GM11168 (cell line): ENCODE results near the gene COL4A1.

Experiments
- in situ Hi-C: fragments of 300-500 bp; cut with MboI; formaldehyde crosslinking; loops from one replicate; pipeline ENCODE4 v1.12.0; 2022; ENCODE audit warnings: low sequenced_read_pairs; ENCODE audit not compliant: unreplicated experiment

COL4A1 gene

DNA sequence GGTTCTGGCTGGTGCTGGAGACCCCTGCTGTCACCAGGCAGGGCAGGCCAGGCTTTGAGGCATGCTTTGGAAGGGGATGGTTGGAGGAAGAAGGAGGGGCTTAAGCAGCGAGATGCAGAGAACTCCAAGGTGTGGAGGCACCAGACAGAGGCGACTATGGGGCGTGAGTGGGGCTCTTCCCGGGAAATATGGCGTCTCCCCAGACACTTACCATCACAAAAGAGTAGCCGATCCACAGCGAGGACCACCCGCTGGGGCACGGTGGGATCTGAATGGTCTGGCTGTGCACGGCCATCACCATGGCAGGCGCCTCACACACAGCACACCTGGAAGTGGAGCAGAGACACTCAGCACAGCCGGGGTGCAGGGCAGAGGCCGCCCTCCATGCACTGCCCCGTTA lies 151.9 kb downstream of the COL4A1 start:
- in situ Hi-C loops = no loop called here

DNA sequence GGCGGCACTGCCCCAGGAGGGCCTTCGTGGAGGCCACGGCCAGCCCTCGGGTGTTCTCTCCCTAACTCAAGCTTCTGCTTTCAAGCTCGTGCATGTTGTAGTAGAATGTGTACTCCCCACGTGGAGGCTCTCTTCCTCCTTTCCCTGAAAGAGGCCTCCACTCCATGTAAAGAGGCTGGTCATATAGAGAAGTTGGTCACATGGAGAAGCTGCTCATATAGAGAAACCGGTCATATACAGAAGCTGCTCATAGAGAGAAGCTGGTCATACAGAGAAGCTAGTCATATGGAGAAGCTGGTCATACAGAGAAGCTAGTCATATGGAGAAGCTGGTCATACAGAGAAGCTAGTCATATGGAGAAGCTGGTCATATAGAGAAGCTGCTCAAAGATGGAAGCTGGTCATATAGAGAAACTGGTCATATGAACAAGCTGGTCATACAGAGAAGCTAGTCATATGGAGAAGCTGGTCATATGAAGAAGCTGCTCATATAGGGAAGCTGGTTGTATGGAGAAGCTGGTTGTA lies 152.5 kb downstream of the COL4A1 start:
- in situ Hi-C loops = no loop called here

DNA sequence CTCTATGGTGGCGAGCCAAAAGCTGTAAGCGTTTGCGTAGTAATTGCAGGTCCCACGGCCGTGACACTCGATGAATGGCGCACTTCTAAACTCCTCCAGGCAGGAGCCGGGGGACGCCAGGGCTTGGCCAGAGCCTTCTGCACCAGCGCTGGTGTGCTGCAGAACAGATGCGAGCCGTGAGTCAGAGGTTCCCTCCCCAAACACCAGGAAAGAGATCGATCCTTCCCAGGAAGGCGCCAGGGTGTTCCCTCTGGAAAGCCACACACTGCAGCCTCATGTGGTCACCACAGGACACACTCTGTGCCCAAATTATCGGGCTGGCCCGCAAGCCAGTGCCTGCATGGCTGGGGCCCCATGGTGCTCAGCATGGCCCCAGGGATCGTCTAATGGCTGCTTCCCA lies 154.6 kb downstream of the COL4A1 start:
- in situ Hi-C loops = no loop called here

DNA sequence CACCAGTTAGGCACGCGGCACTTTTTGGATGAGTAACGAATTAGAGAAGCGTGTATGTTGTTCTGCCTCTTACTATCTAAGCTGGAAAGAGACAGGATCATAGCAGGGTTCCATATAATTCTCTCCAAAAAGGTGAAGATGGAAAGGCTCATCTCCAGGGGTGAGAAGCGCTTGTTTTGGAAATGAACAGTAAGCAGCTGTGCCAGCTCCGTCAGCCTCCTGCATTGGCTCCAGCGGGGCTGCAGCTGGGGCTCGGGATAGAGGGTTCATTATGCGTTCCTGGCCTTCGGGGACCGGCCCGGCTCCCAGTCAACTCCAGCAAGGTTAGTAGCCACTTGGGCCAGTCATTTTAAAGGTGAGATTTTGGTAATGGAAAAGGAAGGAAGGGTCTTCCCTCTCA lies 155.5 kb downstream of the COL4A1 start:
- in situ Hi-C loops = no loop called here

DNA sequence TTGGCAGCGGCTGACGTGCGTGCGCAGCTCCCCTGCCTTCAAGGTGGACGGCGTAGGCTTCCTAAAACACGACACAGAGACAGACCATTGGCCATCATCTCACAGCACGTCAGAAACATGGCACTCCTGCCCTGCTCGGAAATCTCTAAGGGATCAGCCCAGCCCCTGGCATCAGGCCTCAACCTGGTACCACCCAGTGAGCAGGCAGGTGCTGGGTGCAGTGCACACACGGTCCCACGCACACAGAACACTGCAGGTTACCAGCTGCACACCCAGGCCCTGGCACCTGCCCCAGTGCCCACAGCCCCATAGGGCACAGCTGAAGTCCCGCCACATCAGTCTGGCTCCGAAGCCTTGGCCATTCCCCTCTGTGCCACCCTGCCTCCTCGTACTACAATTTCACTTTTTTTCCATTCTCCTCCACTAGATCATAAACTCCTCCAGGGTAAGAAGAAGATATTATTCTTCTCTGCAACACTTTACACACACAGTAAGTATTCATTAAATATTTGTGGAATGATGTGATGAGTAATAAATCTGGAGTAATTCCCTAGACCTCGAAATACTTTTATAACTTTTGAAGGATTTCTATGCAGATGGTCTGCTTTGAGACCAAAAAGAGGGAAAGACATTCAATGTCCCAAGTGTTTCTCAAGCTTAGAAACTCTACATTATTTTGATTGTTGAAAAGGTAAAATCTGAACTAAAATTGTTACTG lies 156.4 kb downstream of the COL4A1 start:
- in situ Hi-C loops = no loop called here

DNA sequence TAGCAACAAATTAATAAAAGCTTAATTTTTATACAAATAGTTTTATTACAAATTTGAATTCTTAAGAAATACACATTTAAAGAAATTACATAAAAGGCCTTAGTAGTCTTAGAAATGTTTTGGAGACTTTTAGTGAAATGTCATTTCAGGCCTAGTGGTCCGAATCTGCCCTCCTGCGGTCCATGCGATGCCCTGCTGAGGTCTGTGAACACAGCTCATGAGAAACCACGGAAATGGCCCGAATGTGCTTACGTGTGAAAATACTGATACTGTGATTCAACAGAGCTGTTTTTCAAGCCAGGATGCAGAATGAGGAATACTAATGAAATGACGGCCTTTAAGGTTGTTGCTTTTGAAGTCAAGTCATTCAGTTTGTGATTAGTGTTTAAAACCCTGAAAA lies 157.9 kb downstream of the COL4A1 start:
- in situ Hi-C loops = no loop called here

DNA sequence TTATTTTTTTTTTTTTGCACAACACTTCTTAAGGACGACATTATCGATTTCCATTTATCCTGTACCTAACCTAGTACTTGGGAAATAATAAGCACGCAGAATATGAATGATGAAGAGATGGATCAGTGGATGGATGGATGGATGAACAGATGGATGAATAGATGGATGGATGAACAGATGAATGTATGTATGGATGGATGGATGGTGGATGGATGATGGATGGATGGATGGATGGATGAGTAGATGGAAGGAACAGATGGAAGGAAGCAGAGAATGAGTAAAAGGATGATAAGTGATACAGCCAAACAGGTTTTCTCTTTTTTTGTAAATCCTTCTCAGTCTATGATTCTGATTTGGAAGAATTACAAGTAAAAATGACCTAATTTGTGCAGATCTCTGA lies 166.9 kb downstream of the COL4A1 start:
- in situ Hi-C loops = no loop called here

DNA sequence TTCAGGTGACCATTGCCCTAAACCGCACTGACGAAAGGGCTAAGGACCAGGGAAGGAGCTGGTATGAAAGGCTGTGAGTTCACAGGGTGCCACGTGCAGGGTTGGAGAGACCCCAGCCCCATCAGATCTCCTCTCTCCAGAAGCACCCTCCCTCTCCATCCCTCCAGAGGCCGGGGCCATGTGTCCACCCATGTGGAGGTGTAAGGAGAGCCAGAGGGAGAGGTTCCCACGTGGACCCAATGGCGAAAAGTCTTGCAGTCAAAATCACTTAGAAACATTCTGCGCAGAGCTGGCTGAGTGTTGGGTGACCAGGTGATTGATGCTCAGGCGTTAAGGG lies 168.3 kb downstream of the COL4A1 start:
- in situ Hi-C loops = no loop called here

DNA sequence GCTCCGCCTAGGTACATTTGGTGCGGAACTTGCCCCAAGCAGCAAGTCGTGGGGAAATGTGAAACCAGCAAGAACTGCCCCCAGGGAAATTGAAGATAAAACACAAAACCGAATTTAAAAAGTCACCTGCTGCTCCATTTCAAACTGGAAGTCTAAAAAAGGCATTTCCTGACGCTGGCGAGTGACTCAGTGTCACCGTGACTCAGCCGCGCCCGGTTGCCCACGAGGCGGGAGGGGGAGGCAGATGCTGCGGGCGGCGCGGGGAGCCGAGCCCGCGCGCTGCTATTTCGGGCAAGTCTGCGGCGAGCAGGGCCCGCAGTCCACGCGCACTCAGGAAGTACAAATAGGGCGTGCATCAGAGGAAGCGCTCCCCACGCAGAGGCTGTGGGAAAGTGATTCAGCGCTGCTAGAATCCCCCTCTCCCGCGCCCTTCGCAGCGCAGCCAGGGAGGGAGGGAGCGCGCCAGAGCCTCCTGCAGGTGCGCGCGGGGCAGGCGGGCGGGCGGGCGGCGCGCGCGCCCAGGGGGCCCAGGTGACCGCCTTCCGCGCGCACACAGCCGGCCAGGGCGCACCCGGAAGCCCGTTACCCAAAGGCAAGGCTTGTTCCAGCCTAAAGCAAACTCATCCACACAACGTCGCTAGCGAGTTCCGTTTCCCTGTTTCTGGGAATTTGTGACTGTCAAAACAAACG lies 168.8 kb downstream of the COL4A1 start:
- in situ Hi-C loops = no loop called here

DNA sequence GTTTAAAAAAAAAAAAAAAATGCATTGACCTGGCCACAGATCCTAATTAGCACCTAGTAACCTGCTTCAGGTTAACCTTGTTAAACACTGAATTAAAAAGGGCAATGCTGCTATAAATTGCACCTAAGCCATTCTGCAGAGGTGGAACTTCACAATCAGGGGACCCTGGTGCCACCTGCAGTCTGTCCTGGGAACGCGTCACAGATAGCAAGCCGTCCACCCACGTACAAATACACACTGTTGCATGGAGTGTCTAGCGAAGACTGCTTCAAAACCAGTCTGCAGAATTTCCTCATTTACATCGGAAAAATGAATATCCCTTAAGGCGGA lies 169.3 kb downstream of the COL4A1 start:
- in situ Hi-C loops = no loop called here

DNA sequence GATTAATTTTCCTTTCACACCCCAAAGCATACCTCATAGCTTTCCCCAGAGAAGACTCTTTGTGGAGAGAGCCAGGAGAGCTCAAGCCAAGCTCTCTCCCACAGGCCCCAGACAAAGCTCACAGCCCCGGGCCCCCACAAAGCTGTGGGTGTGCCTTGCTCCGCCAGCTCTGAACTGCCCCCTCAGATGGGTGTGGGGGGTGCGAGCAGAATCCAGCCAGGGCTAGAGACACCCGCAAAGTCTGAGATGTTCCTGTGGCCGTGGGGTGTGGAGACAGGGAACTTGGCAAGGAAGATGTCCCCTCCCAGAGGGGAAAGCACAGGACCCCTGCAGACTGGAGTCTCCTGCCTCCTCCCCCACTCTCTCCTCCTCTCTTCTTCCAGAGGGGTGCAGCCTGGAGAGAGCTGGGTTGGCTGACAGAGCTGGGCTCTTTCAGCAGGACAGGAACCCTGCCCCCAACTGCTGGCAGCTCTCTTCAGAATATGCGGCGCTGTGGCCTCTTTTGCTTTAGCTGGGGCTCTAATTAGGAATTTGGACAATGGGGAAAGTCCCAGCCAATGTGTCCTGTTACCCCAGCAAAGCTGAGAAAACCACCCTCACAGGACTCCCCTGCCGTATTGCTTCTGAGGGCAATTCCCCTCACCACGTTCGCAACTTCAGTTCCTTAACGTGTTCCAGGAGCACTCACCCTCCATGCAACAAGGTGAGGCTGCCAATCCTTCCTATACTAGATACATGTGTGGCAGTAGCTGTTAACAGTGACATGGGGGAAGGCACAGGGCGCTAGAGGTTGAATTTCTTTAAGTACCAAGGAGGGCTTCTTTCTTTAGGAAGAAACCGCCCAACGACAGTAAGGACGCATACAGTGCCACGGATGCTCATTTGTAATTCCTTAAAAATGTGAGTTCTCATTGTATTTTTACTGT lies 170.0 kb downstream of the COL4A1 start:
- in situ Hi-C loops = no loop called here

DNA sequence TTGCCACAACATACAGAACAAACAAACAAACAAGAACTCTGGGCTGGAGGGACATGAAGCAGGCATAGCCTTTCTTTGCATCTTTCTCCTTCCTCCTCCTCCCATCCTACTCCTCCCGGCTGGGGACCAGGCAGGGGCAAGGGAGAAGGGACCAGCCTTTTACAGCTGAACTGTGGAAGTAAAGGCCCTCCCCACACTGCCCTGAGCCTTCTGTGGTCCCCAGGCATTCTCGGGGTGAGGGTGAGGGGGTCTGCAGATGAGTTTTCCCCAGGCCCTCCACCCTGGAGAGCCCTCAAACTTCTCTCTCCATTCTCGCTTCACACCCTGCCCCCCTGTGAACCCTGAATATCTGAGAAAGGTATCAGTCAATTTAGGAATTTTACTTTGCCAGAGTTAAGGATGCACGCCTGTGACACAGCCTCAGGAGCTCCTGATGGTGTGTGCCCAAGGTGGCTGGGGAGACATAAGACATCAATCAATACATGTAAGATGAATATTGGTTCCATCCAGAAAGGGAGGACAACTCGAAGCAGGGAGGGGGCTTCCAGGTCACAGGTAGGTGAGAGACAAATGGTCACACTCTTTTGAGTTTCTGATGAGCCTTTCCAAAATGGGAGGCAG lies 170.9 kb downstream of the COL4A1 start:
- in situ Hi-C loops = no loop called here

DNA sequence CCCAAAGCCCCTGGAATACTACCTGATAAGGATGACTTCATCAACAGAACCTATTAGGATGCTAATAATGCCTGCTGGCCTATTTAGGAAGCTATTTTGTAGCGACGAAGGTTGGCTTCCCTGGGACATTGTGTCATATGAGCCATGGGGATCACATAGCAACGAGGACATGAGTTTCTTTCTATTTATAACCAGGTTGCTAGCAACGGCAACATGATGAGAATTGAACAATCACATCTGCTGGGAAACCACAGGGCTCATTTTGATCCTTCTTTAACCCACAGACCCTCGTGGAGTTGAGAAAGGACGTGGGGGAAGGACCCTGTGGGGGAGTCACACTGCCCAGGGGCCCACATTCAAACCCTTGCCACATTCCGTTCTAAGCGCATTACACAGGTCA lies 172.2 kb downstream of the COL4A1 start:
- in situ Hi-C loops = no loop called here

DNA sequence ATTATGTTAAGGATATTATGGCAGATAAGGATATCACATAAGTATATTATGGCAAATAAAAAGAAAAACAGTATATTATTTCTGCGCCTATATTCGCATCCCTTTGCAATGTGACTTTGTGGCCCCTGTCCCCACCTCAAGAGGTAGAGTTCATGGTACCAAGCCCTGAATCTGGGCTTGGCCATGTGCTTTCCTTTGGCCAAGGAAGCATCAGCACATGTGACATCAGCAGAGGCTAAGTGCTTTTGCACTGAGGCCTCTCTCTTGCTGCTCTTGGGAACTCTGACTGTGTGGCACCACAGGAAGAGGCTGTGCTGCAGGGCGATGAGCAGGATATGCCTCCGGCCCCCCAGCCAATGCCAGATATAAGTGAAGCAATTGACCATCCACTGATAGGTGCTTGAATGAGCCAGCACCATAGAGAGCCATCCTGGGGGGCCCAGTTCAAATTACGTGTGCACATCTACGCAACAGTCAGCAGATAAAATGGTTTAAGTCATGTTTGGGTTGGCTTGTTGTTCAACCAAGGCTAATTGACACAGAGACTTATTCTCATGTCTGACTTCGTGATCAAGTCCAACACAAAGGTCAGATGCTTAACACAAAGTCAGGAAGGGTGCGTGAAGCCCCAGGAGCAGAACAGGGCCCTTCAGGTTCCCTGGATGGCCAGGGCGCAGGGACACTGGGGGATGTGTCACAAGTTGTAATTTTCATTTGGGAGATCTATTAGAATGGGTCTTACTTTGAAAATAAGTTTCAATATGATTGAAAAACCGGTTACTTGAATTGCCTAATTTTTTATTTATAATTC lies 173.3 kb downstream of the COL4A1 start:
- in situ Hi-C loops = no loop called here

DNA sequence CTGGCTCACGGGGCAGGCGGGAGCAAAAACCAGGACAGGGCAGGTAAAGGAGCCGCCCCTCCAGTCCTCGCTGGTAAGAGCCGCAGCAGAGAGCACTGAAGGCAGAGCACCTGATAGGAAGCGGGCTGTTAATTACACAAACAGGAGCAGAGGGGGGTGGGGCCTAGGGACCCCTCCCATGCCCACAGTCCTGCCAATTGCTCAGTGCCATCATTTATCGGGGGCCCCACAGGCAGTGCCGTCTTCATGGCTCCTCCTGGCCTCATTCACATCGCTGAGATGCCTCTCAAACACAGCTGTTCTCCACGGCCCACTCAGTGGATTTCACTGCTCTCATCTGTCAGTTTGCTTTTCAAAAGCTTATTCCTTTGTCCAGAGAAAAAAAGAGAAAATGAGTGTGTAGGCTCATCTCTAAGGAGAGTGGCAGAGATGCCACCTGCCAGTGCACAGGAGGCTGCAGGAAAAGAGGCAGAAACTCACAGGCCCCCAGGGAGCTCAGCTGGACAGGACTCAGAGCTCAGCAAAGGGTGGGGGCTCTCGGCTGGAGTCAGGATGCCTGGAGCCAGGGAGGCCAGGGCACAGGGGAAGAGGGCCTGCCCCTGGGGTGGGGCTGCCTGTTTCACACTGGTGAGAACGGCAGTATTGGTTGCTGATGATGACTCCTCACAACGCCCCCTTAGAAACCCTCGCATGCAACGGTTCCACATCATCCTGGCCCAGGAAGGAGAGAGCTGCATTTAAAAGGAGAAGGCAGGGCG lies 174.6 kb downstream of the COL4A1 start:
- in situ Hi-C loops = no loop called here

DNA sequence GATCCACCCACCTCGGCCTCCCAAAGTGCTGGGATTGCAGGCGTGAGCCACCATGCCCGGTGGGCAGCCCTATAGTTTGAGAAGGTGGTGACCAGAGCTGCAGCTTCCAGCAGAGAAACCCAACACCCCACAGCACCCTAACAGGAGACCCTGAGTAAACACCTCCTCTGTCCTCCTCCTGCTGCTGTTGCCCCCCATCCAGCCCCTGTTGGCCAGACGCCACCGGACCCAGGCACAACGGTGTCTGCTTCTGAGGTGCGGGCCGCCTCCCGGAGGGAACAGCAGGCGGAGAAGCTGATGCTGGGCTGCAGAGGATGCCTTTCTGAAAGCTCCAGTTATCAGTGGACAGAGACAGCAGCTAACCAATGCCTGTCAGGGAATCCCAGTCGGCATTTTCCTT lies 175.5 kb downstream of the COL4A1 start:
- in situ Hi-C loops = no loop called here

DNA sequence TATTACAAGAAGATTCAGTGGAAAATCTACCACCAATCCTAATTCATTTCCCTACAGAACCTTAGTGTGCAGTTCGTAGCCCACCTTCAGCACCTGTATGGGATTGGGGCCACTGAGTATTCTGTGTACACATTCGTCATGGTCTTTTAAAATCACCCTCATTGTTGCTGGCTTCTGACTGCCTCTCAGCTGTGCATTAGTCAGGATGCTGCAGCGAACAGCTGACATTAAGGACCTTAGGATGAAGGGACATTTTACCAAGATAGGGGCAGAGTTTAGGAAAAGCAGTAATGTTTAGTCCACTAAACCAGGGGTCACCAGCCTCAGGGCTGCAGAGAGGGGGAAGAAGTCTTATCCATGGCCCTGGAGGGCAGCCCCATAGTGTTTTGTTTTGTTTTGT lies 176.5 kb downstream of the COL4A1 start:
- in situ Hi-C loops = no loop called here

DNA sequence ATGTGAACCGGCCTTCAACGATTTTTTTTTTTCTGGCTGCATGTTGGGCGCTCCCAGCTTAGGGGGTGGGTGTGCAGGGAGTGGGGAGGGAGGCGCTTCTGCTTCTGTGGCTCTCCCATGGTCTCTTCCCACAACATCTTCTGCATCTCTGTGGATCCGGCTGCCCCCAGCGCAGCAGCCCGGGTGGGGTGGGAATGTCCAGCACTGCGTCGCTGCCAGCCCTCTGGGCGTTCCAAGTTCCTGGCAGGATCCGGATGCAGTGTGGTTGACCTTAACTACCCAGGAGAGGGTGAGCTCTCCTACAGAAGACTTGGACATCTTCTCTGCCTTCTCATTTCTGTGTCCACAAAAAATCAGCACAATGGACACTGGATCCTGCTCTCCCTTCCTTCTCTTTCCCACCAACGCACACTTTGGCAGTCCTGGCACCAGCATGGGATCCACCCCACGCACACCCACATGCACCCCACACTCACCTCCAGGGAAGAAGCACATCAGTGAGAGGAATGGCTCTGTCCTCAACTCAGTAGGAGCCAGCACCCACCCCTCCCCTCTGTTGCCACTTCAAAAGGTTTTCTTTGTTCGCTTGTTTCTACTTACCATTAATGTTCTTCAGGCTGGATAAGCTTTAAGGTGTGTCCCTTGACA lies 177.3 kb downstream of the COL4A1 start:
- in situ Hi-C loops = no loop called here

DNA sequence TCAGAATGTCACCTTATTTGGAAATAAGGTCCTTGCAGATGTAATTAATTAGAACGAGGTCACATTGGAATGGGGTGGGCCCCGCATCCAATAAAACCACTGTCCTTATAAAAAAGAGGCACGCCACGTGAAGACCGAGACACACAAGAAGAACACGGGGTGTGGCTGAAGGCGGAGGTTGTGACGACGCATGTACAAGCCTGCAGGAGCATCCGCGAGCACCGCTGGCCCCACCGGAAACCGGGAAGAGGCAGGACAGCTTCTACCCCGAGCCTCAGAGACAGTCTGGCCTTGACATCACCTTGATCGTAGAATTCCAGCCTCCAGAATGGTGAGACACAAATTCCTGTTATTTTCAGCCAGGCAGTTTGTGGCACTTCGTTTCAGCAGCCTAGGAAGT lies 177.9 kb downstream of the COL4A1 start:
- in situ Hi-C loops = no loop called here
